HEK293 (cell line): Measurements from ENCODE around the gene ZNF536.

ENCODE experiments used
- GLIS1 ChIP-seq: fragments of 450-650 bp; formaldehyde crosslinking; IDR thresholded peaks from 2 replicates; pipeline ENCODE4 v1.5.1; 2016; ENCODE audit warnings: missing biosample characterization, missing genetic modification characterization
- GLIS2 ChIP-seq: fragments of 450-650 bp; formaldehyde crosslinking; IDR thresholded peaks from 2 replicates; pipeline ENCODE4 v1.5.1; 2016; ENCODE audit warnings: missing biosample characterization, missing genetic modification characterization
- HIC1 ChIP-seq: fragments of 450-650 bp; formaldehyde crosslinking; IDR thresholded peaks from 2 replicates; pipeline ENCODE4 v1.5.1; 2016; ENCODE audit warnings: missing biosample characterization, missing genetic modification characterization
- KLF10 ChIP-seq: fragments of 450-650 bp; IDR thresholded peaks from 2 replicates; pipeline ENCODE4 v1.5.1; 2018; ENCODE audit warnings: missing biosample characterization, mild to moderate bottlenecking, missing genetic modification characterization
- MZF1 ChIP-seq: fragments of 450-650 bp; formaldehyde crosslinking; IDR thresholded peaks from 2 replicates; pipeline ENCODE4 v1.5.1; 2017; ENCODE audit warnings: missing biosample characterization, missing genetic modification characterization, borderline replicate concordance
- PRDM10 ChIP-seq: fragments of 450-650 bp; formaldehyde crosslinking; IDR thresholded peaks from 2 replicates; pipeline ENCODE4 v1.5.1; 2016; ENCODE audit warnings: missing biosample characterization, missing genetic modification characterization
- SCRT1 ChIP-seq: fragments of 450-650 bp; formaldehyde crosslinking; IDR thresholded peaks from 2 replicates; pipeline ENCODE4 v1.5.1; 2016; ENCODE audit warnings: missing biosample characterization, missing genetic modification characterization, borderline replicate concordance
- WT1 ChIP-seq: fragments of 450-650 bp; formaldehyde crosslinking; IDR thresholded peaks from 2 replicates; pipeline ENCODE4 v1.5.1; 2016; ENCODE audit warnings: missing biosample characterization, missing genetic modification characterization
- ZBTB17 ChIP-seq: fragments of 450-650 bp; formaldehyde crosslinking; IDR thresholded peaks from 2 replicates; pipeline ENCODE4 v1.5.1; 2016; ENCODE audit warnings: missing biosample characterization, missing genetic modification characterization
- ZFHX2 ChIP-seq: fragments of 450-650 bp; formaldehyde crosslinking; conservative IDR thresholded peaks from 2 replicates; pipeline ENCODE4 v1.5.1; 2016; ENCODE audit warnings: missing biosample characterization, missing genetic modification characterization
- ZIC2 ChIP-seq: fragments of 450-650 bp; formaldehyde crosslinking; IDR thresholded peaks from 2 replicates; pipeline ENCODE4 v1.5.1; 2016; ENCODE audit warnings: missing biosample characterization, missing genetic modification characterization
- ZNF2 ChIP-seq: fragments of 450-650 bp; formaldehyde crosslinking; IDR thresholded peaks from 2 replicates; pipeline ENCODE4 v1.5.1; 2016; ENCODE audit warnings: missing biosample characterization, missing genetic modification characterization
- ZNF324 ChIP-seq: fragments of 450-650 bp; formaldehyde crosslinking; IDR thresholded peaks from 2 replicates; pipeline ENCODE4 v1.5.1; 2016; ENCODE audit warnings: missing biosample characterization, missing genetic modification characterization
- ZNF335 ChIP-seq: fragments of 450-650 bp; formaldehyde crosslinking; conservative IDR thresholded peaks from 2 replicates; pipeline ENCODE4 v1.5.1; 2016; ENCODE audit warnings: missing biosample characterization, missing genetic modification characterization
- ZNF341 ChIP-seq: fragments of 450-650 bp; formaldehyde crosslinking; IDR thresholded peaks from 2 replicates; pipeline ENCODE4; 2016; ENCODE audit warnings: low read depth, missing biosample characterization, missing genetic modification characterization
- ZNF404 ChIP-seq: fragments of 450-650 bp; formaldehyde crosslinking; IDR thresholded peaks from 2 replicates; pipeline ENCODE4 v1.5.1; 2017; ENCODE audit warnings: missing biosample characterization, missing genetic modification characterization
- ZNF433 ChIP-seq: fragments of 450-650 bp; formaldehyde crosslinking; IDR thresholded peaks from 2 replicates; pipeline ENCODE4 v1.5.1; 2016; ENCODE audit warnings: missing biosample characterization, missing genetic modification characterization, low read depth
- ZNF791 ChIP-seq: fragments of 450-650 bp; formaldehyde crosslinking; IDR thresholded peaks from 2 replicates; pipeline ENCODE4 v1.5.1; 2016; ENCODE audit warnings: missing biosample characterization, missing genetic modification characterization
- ZSCAN30 ChIP-seq: fragments of 450-650 bp; IDR thresholded peaks from 2 replicates; pipeline ENCODE4 v1.5.1; 2018; ENCODE audit warnings: missing biosample characterization, mild to moderate bottlenecking, missing genetic modification characterization, moderate library complexity
- TF ChIP-seq, protein P1 (sequence below): fragments of 450-650 bp; formaldehyde crosslinking; IDR thresholded peaks from 2 replicates; pipeline ENCODE4 v1.5.1; 2017; ENCODE audit warnings: missing biosample characterization, missing genetic modification characterization
- TF ChIP-seq, protein P2 (sequence below): fragments of 450-650 bp; formaldehyde crosslinking; IDR thresholded peaks from 2 replicates; pipeline ENCODE4 v1.5.1; 2016; ENCODE audit warnings: missing biosample characterization, missing genetic modification characterization, low read depth
- TF ChIP-seq, protein P3 (sequence below): fragments of 450-650 bp; formaldehyde crosslinking; IDR thresholded peaks from 2 replicates; pipeline ENCODE4 v1.5.1; 2016; ENCODE audit warnings: missing biosample characterization, missing genetic modification characterization, low read depth
- TF ChIP-seq, protein P4 (sequence below): fragments of 450-650 bp; formaldehyde crosslinking; IDR thresholded peaks from 2 replicates; pipeline ENCODE4 v1.5.1; 2016; ENCODE audit warnings: missing biosample characterization, missing genetic modification characterization

Gene ZNF536

DNA sequence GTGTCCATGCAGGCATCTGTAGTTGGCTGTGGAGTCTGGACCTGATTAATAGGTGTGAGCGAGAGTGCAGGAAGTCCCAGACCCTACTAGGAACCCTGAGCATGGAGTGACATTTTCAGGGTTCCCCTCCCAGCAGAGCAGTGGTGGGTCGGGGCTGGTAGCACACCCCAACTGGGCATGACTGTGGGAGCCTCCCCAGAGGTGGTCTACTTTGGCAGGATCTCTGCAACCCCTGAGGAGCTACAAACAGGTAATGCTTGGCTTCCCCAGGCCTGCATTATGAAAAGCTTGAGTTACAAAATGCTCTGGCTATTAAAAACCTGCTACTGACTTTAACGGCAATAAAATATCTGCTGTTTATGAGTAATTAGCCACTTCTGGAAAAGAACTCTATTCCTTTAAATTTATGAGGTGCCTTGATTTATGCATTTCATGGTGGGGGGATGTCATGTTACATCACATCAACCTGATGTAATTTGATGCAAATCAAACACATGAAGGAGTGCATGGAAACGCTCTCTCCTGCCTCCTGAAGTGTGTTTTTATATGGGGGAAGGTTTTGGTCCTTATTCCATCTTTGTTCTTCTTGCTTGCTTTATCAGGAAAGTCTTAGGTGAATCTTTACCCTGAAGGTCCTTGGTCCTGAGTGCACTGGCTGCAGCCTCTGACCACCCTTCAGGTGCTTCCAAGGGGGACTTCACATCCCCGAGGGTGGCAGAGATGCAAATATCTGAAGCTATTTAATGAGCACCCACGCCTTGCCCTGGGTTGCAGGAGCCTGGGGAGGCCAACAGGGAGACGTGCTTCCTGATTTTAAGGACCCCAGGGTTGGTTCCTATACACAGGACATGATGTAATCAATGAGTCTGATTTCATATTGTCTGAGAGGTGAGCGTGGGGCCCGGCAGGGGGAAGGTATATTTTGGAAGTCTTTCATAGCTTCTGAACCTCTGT lies 54.0 kb downstream of the ZNF536 start (continued):
- TF ChIP-seq ZNF341 (tag by site-specific recombination), result 0 out of 2 replicates have a peak, but pooled peaks have one; percentile 13
- no peak for TF ChIP-seq KLF10 (tag by site-specific recombination)
- TF ChIP-seq GLIS1 (tag by site-specific recombination), result peak; percentile 75; the same call in 1 of the 2 replicates
- TF ChIP-seq, protein P1, sequence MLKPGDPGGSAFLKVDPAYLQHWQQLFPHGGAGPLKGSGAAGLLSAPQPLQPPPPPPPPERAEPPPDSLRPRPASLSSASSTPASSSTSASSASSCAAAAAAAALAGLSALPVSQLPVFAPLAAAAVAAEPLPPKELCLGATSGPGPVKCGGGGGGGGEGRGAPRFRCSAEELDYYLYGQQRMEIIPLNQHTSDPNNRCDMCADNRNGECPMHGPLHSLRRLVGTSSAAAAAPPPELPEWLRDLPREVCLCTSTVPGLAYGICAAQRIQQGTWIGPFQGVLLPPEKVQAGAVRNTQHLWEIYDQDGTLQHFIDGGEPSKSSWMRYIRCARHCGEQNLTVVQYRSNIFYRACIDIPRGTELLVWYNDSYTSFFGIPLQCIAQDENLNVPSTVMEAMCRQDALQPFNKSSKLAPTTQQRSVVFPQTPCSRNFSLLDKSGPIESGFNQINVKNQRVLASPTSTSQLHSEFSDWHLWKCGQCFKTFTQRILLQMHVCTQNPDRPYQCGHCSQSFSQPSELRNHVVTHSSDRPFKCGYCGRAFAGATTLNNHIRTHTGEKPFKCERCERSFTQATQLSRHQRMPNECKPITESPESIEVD (tag by site-specific recombination), result peak; percentile 99; the same call in 1 of the 2 replicates
- TF ChIP-seq ZNF2, result 0 out of 2 replicates have a peak, but pooled peaks have one; percentile 17
- TF ChIP-seq ZFHX2 (tag by site-specific recombination), result 0 out of 2 replicates have a peak, but pooled peaks have one; percentile 10
- TF ChIP-seq ZBTB17 (tag by site-specific recombination), result peak; percentile 80
- TF ChIP-seq SCRT1 (tag by site-specific recombination), result peak; percentile 53; the same call in 1 of the 2 replicates
- no peak; the same call in 1 of the 2 replicates for TF ChIP-seq GLIS2 (tag by site-specific recombination)
- TF ChIP-seq ZNF433 (tag by site-specific recombination), result 0 out of 2 replicates have a peak, but pooled peaks have one; percentile 6
- TF ChIP-seq, protein P2, sequence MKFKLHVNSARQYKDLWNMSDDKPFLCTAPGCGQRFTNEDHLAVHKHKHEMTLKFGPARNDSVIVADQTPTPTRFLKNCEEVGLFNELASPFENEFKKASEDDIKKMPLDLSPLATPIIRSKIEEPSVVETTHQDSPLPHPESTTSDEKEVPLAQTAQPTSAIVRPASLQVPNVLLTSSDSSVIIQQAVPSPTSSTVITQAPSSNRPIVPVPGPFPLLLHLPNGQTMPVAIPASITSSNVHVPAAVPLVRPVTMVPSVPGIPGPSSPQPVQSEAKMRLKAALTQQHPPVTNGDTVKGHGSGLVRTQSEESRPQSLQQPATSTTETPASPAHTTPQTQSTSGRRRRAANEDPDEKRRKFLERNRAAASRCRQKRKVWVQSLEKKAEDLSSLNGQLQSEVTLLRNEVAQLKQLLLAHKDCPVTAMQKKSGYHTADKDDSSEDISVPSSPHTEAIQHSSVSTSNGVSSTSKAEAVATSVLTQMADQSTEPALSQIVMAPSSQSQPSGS, result peak; percentile 82
- TF ChIP-seq, protein P3, sequence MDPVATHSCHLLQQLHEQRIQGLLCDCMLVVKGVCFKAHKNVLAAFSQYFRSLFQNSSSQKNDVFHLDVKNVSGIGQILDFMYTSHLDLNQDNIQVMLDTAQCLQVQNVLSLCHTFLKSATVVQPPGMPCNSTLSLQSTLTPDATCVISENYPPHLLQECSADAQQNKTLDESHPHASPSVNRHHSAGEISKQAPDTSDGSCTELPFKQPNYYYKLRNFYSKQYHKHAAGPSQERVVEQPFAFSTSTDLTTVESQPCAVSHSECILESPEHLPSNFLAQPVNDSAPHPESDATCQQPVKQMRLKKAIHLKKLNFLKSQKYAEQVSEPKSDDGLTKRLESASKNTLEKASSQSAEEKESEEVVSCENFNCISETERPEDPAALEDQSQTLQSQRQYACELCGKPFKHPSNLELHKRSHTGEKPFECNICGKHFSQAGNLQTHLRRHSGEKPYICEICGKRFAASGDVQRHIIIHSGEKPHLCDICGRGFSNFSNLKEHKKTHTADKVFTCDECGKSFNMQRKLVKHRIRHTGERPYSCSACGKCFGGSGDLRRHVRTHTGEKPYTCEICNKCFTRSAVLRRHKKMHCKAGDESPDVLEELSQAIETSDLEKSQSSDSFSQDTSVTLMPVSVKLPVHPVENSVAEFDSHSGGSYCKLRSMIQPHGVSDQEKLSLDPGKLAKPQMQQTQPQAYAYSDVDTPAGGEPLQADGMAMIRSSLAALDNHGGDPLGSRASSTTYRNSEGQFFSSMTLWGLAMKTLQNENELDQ (tag by site-specific recombination), result no peak
- TF ChIP-seq WT1 (tag by site-specific recombination), result no peak; the same call in none of the 2 replicates
- peak; percentile 52; the same call in 1 of the 2 replicates for TF ChIP-seq PRDM10 (tag by site-specific recombination)
- peak; percentile 83 for TF ChIP-seq ZNF335 (tag by site-specific recombination)
- peak; percentile 98 for TF ChIP-seq ZIC2 (tag by site-specific recombination)
- no peak; the same call in 1 of the 2 replicates for TF ChIP-seq ZNF791
- peak; percentile 81; the same call in 1 of the 2 replicates for TF ChIP-seq MZF1 (tag by site-specific recombination)
- TF ChIP-seq ZNF324, result peak; percentile 78
- TF ChIP-seq ZSCAN30, result peak; percentile 78
- no peak; the same call in 1 of the 2 replicates for TF ChIP-seq ZNF404 (tag by site-specific recombination)
- TF ChIP-seq, protein P4, sequence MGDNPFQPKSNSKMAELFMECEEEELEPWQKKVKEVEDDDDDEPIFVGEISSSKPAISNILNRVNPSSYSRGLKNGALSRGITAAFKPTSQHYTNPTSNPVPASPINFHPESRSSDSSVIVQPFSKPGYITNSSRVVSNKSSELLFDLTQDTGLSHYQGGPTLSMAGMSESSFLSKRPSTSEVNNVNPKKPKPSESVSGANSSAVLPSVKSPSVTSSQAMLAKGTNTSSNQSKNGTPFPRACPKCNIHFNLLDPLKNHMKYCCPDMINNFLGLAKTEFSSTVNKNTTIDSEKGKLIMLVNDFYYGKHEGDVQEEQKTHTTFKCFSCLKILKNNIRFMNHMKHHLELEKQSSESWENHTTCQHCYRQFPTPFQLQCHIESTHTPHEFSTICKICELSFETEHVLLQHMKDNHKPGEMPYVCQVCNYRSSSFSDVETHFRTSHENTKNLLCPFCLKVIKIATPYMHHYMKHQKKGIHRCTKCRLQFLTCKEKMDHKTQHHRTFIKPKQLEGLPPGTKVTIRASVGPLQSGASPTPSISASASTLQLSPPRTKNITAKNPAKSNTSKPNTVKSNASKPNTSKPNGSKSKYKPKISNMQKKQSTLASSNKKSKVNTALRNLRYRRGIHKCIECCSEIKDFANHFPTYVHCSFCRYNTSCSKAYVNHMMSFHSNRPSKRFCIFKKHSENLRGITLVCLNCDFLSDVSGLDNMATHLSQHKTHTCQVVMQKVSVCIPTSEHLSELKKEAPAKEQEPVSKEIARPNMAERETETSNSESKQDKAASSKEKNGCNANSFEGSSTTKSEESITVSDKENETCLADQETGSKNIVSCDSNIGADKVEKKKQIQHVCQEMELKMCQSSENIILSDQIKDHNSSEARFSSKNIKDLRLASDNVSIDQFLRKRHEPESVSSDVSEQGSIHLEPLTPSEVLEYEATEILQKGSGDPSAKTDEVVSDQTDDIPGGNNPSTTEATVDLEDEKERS (tag by site-specific recombination), result no peak
- TF ChIP-seq HIC1 (tag by site-specific recombination), result peak; percentile 78
